Activated CD8-positive, alpha-beta memory T cell treated with anti-CD3 and anti-CD28 coated beads, Interleukin-2, amount 50 U/mL, for 48 hours (primary cell): ENCODE data around the gene CZIB.

Source experiments
- DNase-seq: peaks from one replicate; pipeline ENCODE4 v3.0.0-alpha.2; 2020

Gene CZIB

DNA sequence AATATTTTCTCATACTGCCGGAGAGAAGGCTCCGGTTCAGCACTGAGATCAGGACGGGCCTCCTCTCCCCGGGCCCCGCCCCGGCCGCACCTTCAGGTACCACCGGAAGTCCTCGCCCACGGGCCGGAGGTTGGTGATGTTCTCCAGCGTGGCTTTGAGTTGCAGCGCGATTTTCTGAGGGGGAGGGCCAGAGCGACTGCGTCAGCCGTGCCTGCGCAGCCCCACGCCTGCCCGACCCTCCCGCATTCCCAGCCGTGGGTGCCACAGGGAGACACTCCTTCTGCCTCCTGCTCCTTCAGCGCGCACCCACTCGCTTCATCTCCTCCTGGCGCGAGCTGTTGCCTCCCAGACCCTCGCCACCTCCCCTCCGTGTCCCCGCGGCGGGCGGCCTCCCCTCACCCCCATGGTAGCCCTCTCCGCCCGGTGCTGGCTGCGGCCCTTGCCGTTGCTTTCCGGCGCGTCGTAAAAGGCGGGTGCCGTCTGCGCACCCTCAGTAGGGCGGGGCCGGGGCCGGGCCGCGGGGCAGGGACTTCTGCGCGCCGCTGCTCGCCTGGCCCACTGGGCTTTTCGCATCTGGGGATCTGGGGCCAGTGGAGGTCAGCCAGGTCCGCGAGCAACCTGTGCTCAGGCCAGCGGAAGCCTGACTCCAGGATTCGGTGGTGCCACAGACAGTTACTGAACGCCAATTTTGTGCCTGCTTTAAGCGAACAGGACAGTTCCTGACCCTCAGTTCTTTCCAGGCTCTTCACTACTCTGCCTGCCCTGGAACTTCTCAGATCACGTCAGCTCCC is at the start of gene CZIB:
TSS of gene CZIB (minus strand) at position 464 of the 791 bp plus-strand sequence. CDS start at position 405, 59 bp downstream.
- peak; percentile 96 for DNase-seq

GRCh38 chr1:53270107-53270506 is 49.7 kb upstream of the CZIB start:
- no peak for DNase-seq

- peak; percentile 30 for DNase-seq
Measured at GRCh38 chr1:53267761-53268160, 47.3 kb upstream of the CZIB start.

DNA sequence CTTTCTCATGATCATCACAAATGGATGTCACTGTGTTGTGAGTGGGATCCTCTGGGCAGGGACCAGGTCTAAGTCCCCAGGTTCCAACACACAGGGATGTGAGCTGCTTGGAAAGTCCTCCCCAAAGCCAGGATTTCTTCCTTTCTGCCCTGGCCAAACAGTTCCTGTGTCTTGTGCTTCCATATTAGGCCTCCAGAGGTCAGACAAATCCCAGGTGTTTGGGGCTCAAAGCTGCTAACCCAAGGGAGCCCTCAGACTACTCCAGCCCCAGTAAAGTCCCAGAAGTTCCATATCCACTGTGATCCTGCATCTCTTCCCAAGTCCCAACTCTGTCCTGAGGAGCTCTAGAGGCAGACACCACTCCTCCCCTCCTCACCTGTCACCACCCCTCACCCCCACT is 45.6 kb upstream of the CZIB start:
- no peak for DNase-seq

- no peak for DNase-seq
Measured at GRCh38 chr1:53265581-53265980, 45.1 kb upstream of the CZIB start.

GRCh38 chr1:53264048-53264447 is 43.6 kb upstream of the CZIB start:
- DNase-seq: no peak

- no peak for DNase-seq
Measured at GRCh38 chr1:53262000-53262399, 41.6 kb upstream of the CZIB start.

DNA sequence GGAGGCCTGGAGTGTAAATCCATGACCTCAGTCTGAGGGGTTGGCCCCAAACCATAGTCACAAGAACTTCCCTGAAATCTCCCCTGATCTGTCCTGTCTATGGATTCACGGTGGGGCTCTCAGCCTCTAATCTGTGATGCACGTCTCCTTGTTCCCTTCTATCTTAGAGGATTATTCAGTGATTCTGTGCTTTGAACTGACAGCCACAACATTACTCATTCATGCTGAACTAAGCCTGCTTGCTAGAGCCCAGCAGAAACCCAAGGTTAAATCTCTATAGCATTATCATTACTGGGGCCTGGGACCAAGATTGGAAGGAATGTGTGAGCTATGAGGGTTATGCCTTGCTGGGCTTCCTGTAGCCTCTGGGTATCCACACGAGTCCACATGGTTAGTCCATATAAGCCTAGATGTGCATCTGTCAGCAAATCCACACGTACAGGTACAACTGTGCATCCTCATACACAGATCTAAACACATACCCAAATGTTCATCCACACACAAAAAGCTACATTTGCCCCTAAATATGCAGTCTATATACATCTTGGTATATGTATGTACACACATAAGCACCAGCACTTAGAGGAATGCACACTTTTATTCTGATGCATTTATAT is 40.3 kb upstream of the CZIB start:
- no peak for DNase-seq

DNA sequence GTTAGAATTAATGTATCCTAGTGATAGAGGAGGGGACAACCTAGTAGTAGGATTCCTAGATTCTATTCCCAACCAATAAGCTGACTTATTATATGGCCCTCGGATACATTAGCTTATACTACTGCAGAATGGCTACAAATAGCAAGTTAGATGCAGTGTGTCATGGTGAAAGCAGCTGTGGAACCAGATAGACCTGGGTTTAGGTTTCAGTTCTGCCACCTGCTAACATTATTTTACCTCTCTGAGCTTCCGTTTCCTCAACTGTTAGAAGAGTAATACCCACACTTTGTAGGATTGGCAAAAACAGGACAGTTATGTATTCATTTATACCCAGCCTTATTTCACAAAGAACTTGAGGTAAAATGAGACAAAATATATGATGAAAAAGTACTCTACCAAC is 39.5 kb upstream of the CZIB start:
- DNase-seq: no peak

DNA sequence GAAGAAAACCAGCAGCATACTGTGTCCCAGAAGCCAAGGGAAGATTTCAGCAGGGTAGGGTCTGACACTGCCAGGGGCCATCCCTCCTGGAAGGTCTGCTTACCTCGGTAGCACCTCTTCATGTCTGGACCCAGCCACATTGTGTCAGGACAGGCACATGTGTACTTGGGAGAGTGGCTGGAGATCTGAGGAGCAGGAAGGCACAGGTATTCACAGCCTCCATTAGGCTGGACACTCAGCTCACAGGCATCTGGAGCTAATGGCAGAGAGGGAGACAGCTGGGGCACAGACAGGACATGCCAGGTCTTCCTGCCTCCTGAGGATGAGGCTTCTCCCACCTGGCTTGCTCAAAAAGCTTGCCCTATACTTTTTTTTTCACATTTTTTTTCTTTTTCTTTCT is 37.8 kb upstream of the CZIB start:
- no peak for DNase-seq

DNA sequence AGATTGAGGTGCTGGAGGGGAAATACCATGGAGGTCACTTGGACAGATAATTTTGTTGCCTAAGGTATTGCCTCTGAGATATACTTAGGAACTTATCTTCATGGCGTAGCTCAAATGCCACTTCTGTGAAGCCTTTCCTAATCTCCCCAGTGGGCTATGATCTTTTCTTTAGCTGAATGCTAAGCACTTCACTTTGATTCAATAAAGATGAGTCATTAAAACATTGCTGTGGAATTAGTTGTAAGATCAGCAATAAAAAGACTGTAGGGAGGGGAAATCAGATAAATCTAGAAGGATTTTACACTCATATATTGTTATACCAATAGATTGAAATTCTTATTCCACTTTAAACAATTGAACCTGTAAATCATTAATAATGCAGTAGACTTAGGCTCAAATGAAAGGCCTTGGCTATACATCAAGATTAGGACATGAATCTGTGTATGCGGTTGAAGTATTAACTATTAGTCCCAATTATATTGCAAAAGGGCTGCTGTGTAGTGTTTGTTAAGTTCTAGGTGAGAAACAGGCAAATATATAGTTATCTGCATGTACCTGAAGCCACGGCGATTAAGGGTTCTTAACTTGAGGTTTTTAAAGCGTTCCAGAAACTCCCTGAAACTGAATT is 37.1 kb upstream of the CZIB start:
- no peak for DNase-seq

DNA sequence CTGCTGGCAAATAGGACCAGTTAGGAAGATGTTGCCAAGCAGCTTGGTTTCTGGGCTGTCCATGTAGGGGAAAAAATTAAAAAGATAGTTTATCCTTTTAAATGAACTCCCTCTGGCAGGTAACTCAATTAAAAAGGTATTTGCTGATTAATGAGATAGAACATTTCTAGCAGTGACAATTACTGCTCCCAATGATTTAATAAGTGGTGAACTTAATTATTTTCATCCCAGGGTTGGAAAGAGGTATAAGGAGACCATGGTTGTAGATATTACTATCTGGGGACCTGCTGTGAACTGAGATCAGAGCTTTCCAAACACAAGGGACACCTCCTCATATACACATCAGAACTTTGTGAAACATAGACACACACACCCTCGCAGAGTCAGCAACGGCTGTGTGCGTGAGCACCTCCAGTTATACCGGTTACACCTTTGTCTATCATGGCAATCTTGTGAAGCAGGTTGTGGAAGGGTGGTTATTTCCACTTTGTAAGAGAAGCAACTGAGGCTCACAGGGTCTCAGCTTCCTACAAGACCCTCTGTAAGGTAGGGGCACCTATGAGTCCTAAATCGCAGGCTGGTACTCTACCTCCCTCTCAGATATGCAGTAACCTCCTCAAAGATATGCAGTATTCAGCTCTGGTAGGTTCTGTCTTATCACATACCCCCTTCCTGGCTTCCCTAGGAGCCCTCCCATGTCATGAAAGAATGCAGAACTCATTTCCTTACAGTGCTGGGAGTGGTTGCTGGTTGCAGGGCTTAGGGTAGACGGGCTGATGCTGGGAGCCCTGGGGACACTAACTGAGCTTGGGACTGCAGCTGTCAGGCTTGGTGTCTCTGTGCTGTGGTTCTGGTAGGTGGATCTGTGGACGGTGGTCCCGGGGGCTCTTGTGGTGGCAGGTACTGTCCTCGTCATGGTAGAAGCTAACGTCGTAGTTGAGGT is 36.3 kb upstream of the CZIB start:
- DNase-seq: no peak

DNA sequence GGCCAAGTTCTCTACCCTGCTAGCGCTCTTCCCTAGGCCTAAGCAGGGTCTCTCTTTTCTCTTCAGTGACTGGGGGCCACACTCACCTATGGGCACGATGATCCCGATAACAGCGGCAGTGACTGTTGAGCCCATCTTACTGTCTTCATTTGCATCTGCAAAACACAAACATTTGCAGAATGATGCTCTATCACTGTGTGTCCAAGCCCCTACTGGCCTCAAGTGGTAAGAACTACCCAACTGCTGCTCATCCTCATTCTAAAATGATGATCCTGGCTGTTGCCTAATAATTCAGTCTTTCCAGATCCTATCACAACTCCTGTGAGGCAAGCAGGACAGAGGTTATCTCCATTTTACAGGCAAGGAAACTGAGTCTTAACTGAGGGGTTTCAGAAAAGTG is 34.6 kb upstream of the CZIB start:
- no peak for DNase-seq

GRCh38 chr1:53254011-53254640 is 33.7 kb upstream of the CZIB start:
- DNase-seq: no peak

- no peak for DNase-seq
Measured at GRCh38 chr1:53250325-53250724, 29.9 kb upstream of the CZIB start.

DNA sequence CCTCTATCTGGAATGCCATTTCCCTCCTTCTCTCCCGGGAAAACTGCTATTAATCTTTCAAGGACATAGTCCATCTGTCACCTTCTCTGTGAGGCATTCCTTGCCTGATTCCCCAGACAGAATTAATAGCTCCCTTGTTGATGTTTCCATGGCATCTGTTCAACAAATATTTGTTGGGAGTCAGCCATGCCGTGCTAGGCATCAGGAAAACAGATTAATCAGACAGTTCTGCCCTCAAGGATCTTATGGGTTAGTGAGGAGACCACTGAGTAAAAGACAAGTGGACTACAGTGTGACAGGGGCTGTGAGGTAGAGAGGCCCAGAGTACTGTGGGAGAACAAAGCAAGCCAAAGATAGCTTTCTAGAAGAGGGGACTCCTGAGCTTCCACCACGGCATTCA is 29.3 kb upstream of the CZIB start:
- no peak for DNase-seq

DNA sequence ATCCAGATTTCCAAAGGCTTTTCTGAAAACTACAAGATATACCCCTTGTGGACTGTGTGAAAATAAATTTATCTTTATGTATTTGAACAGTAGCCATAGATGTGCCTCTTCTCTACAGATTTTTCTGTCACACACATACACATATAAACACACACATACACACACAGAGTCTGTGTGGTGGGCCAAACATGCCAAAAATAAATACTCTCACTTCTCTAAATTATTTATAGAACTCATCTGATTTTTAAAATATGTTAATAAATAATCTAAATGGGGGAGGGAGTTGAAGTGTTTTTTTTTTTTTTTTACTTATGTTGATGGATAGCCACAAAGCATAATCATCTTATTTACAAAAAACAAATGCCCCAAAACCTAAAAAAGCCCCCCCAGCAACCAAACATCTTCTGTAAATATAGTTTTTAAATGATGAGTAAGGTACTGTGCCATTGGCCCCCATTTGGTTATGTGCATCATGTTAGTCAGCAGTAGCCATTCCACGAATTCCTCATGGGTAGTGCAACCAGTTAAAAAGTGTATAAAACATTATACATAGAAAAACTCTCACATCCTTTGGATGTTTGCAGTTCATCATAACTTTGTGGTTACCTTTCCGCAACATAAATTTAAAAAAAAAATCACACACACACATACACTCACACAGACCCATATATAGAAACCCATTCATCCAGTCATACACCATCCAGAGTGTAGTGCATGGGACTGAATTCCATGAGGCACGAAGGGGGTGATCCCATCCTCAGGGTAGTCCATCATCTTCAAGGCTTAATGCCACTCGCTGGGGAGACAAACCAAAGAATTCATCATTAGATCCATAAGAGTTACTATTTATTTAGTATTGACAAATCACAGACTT is 26.1 kb upstream of the CZIB start:
- no peak for DNase-seq

- DNase-seq: no peak
Measured at GRCh38 chr1:53244141-53244540, 23.7 kb upstream of the CZIB start.

DNA sequence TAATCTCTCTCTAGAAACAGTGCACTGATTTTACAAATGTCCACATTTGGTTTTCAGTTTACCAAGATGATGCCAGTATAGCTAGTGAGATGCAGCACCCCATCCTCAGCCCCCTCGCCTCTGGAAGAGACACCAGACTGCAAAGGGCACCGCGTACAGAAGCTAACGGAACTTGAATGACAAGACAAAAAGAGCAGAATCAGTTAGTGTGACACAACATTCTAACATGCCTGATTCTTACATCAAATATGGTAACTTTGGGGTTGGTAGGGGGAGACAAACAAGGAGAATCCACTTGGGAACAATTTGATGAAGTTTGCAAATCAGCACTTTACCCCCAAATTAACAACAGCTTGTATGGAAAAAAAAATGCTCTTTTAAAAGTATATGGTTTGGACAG is 21.9 kb upstream of the CZIB start:
- no peak for DNase-seq

- DNase-seq: no peak
Measured at GRCh38 chr1:53241828-53242227, 21.4 kb upstream of the CZIB start.
